ENCODE measurements around the gene FAM107B. TPM values are rescaled to one million over a fixed set of nuclear protein-coding genes. Genes with fewer than 3 reads are reported as not detected.

FAM107B gene
- total and polyA plus RNA-seq, 2 of the 13 experiments (the other 11 are each of a cell fraction or from before 2014, with no cell fraction given) = 15.7 to 24.8 TPM

GRCh38 chr10:14770927-14771326 is 3.8 kb downstream of the FAM107B start:
- WGBS (ENCODE audit: low lambda C conversion rate) = 54% methylated on average over 2 of the region's 2 CpGs
- intact Hi-C loops (cut with micrococcal nuclease; ENCODE audit: unreplicated experiment) = no loop called here
- Histone ChIP-seq H3K79me2 (ENCODE audit: insufficient read depth, low read length) (no peaks in the 10 kb centered on the region), H4K20me1 (ENCODE audit: insufficient read depth, low read length) (no peaks in the 10 kb centered on the region), H3K4me1 (ENCODE audit: insufficient read depth, low read length) (no peaks in the 10 kb centered on the region), H3K27ac (ENCODE audit: extremely low read length, insufficient read depth, low read length) (no peak overlapping the region), H2AFZ (ENCODE audit: low read length) (no peak overlapping the region), H3K4me3 (replicated peaks in 1 of 3; ENCODE audit: insufficient read depth in 1 of 3, low read depth in 2 of 3, low read length in 3 of 3) (no peak overlapping the region), H3K36me3 (replicated peaks in 1 of 2; ENCODE audit: control insufficient read depth in 1 of 2, insufficient read depth in 2 of 2, low read length in 2 of 2) (no peaks in the 10 kb centered on the region), H3K4me2 (ENCODE audit: low read depth, low read length) (no peak overlapping the region), H3K27me3 (ENCODE audit: control insufficient read depth in 1 of 2, insufficient read depth in 2 of 2, low read length in 2 of 2) (peaks cover 0 to 28% of the 10 kb centered on the region in 2 experiments; a peak in 3 of 5 replicates), H3K9ac (ENCODE audit: insufficient read depth, low read depth, low read length) (no peak overlapping the region), H3K9me3 (ENCODE audit: low read length) (no peaks in the 10 kb centered on the region)
- ChIA-PET CTCF (ENCODE audit: low intra/inter-chr PET ratio, low total read pairs) (no interaction called here), POLR2A (no interaction called here)
- DNase-seq (ENCODE audit: low spot score) (no peak), ATAC-seq (no peak), FAIRE-seq (no peak)
- BruUV-seq (replicated peaks) = no TSS peak
- in situ Hi-C loops (cut with HindIII; ENCODE audit: extremely low pct_ligation_motif_present, low pct_unique_long_range_greater_than_20kb) = no loop called here
- TF ChIP-seq ZGPAT (CRISPR knock-in tag; IDR thresholded peaks at IDR 0.05) (no peak), ZNF318 (CRISPR knock-in tag; IDR thresholded peaks at IDR 0.05) (no peak), ZNF607 (CRISPR knock-in tag; IDR thresholded peaks at IDR 0.05; ENCODE audit: borderline replicate concordance) (no peak), ZNF788 (CRISPR knock-in tag; IDR thresholded peaks at IDR 0.05; ENCODE audit: borderline replicate concordance) (no peak), ZFAT (CRISPR knock-in tag; conservative IDR thresholded peaks at IDR 0.05) (no peak), ADNP (CRISPR knock-in tag; IDR thresholded peaks at IDR 0.05) (no peak), MBNL3 (CRISPR knock-in tag; conservative IDR thresholded peaks at IDR 0.05) (no peak), ZNF674 (CRISPR knock-in tag; IDR thresholded peaks at IDR 0.05; ENCODE audit: low read depth) (no peak), NR0B2 (CRISPR knock-in tag; IDR thresholded peaks at IDR 0.05) (no peak)
